Fibroblast of lung (primary cell): ENCODE measurements around the gene CDNF.

Experiments used
- CTCF ChIP-seq, 2 donors: IDR thresholded peaks in 1 of 2; conservative IDR thresholded peaks in 1 of 2; 1 replicate in 1 of 2; 2 replicates in 1 of 2; pipeline ENCODE4 v1.5.1; 2011 to 2012; ENCODE audit warnings: low read length in 2 of 2, control low read depth in 1 of 2, inconsistent platforms in 1 of 2, low read depth in 1 of 2, mild to moderate bottlenecking in 1 of 2
- EZH2 ChIP-seq: IDR thresholded peaks from 2 replicates; pipeline ENCODE4 v1.5.1; 2012; ENCODE audit warnings: low read length, control low read depth, mild to moderate bottlenecking; ENCODE audit errors: missing control alignments

GRCh38 chr10:14843327-14843988 lies 5.6 kb upstream of the CDNF start:
- TF ChIP-seq CTCF (conservative IDR thresholded peaks at IDR 0.05 in 1 of 2, IDR thresholded peaks at IDR 0.05 in 1 of 2; ENCODE audit: low read depth in 1 of 2, low read length in 2 of 2) (no peak), EZH2 (no peak)
